H1 (cell line): ENCODE results near the gene TRIM65. TPM values are rescaled to one million over a fixed set of nuclear protein-coding genes. Genes with fewer than 3 reads are reported as not detected.

Experiments used
- CTCF ChIA-PET: fragments of 300-600 bp; sonication (Branson Sonifier 250); formaldehyde crosslinking; loops from one replicate; lab custom pipeline; 2021; ENCODE audit not compliant: partially characterized antibody; lab: Charles Lee
- POLR2A ChIA-PET: fragments of 300-600 bp; sonication (Branson Sonifier 250); formaldehyde crosslinking; loops from one replicate; lab custom pipeline; 2021; ENCODE audit warnings: inconsistent platforms; ENCODE audit not compliant: partially characterized antibody; lab: Charles Lee
- DNase-seq, 2 experiments: peaks; one replicate each; pipeline versions ENCODE4 v3.0.0 to v3.0.0-alpha.2; 2010 to 2022; ENCODE audit warnings: low spot score in 2 of 2, low read depth in 1 of 2, mixed read lengths in 1 of 2
- FAIRE-seq: peaks from 2 replicates; lab custom pipeline; 2011; peaks lifted over from hg19 to GRCh38; lab: Jason Lieb, UNC
- H2AFZ ChIP-seq: 2 replicates; pipeline ENCODE4 v1.8.1; 2012; ENCODE audit warnings: low read length, inconsistent platforms
- H2AK5ac ChIP-seq: 2 replicates; pipeline ENCODE4 v1.6.1; 2013; ENCODE audit warnings: low read depth, low read length
- H2BK120ac ChIP-seq: replicated peaks from 2 replicates; pipeline ENCODE3; 2013; ENCODE audit warnings: low read depth, low read length, inconsistent platforms
- H2BK12ac ChIP-seq: 2 replicates; pipeline ENCODE4 v1.6.1; 2013; ENCODE audit warnings: low read depth, low read length
- H2BK15ac ChIP-seq: 2 replicates; pipeline ENCODE4 v1.6.1; 2013; ENCODE audit warnings: low read length
- H2BK20ac ChIP-seq: 2 replicates; pipeline ENCODE4 v1.6.1; 2013; ENCODE audit warnings: low read length
- H2BK5ac ChIP-seq: 2 replicates; pipeline ENCODE4 v1.6.1; 2013; ENCODE audit warnings: low read depth, low read length
- H3K14ac ChIP-seq: 2 replicates; pipeline ENCODE4 v1.6.1; 2013; ENCODE audit warnings: inconsistent platforms; ENCODE audit not compliant: insufficient read length
- H3K18ac ChIP-seq: 2 replicates; pipeline ENCODE4 v1.6.1; 2013; ENCODE audit warnings: low read length; ENCODE audit errors: extremely low read depth
- H3K23ac ChIP-seq: 2 replicates; pipeline ENCODE4 v1.6.1; 2013; ENCODE audit warnings: inconsistent platforms; ENCODE audit not compliant: insufficient read length
- H3K23me2 ChIP-seq: 2 replicates; pipeline ENCODE4 v1.6.1; 2013; ENCODE audit warnings: low read depth, low read length
- H3K27ac ChIP-seq: 2 replicates; pipeline ENCODE4 v1.6.1; 2011; ENCODE audit warnings: low read depth, low read length, inconsistent platforms
- H3K27me3 ChIP-seq, 4 experiments: replicated peaks in 1 of 4; 1 replicate in 1 of 4; 2 replicates in 3 of 4; pipeline versions ENCODE4 v1.6.1 to v1.8.1; 2011 to 2013; ENCODE audit warnings: low read length in 3 of 4, mild to moderate bottlenecking in 3 of 4, inconsistent platforms in 2 of 4, mixed read lengths in 2 of 4, moderate library complexity in 1 of 4; ENCODE audit not compliant: control insufficient read depth in 3 of 4, insufficient read depth in 3 of 4; ENCODE audit errors: extremely low read depth in 1 of 4
- H3K36me3 ChIP-seq, 4 experiments: 2 replicates each; pipeline versions ENCODE4 v1.6.1 to v1.8.1; 2011 to 2013; ENCODE audit warnings: mild to moderate bottlenecking in 4 of 4, low read length in 3 of 4, moderate library complexity in 2 of 4, control low read depth in 1 of 4, inconsistent platforms in 1 of 4; ENCODE audit not compliant: insufficient read depth in 4 of 4, control insufficient read depth in 2 of 4
- H3K4ac ChIP-seq: replicated peaks from 2 replicates; pipeline ENCODE3; 2013; ENCODE audit warnings: low read length, low read depth, mixed read lengths, inconsistent platforms; ENCODE audit not compliant: insufficient read length
- H3K4me1 ChIP-seq, 4 experiments: replicated peaks in 1 of 4; 1 replicate in 1 of 4; 2 replicates in 3 of 4; pipeline versions ENCODE4 v1.6.1 to v1.8.1; 2011 to 2013; ENCODE audit warnings: low read length in 3 of 4, inconsistent platforms in 2 of 4, mixed read lengths in 1 of 4; ENCODE audit not compliant: insufficient read depth in 4 of 4, control insufficient read depth in 3 of 4
- H3K4me2 ChIP-seq, 2 experiments: 2 replicates each; pipeline versions ENCODE4 v1.6.1 to v1.8.1; 2011 to 2013; ENCODE audit warnings: low read depth in 2 of 2, low read length in 2 of 2, control low read depth in 1 of 2, inconsistent platforms in 1 of 2, mild to moderate bottlenecking in 1 of 2; ENCODE audit not compliant: insufficient read depth in 1 of 2
- H3K4me3 ChIP-seq, 4 experiments: fragments of 200-600, 300-600 bp in 1 of 4; sonication (generic), shearing (Covaris generic), sonication (Bioruptor Twin) in 1 of 4; 2 replicates each; pipeline versions ENCODE4 v1.5.1 to v1.8.1; 2011 to 2016; ENCODE audit warnings: low read length in 4 of 4, low read depth in 3 of 4, control low read depth in 2 of 4, inconsistent platforms in 2 of 4, mild to moderate bottlenecking in 2 of 4, mixed read lengths in 1 of 4, moderate library complexity in 1 of 4; ENCODE audit not compliant: insufficient read depth in 2 of 4; ENCODE audit errors: extremely low read depth in 1 of 4
- H3K56ac ChIP-seq: replicated peaks from 2 replicates; pipeline ENCODE3; 2013; ENCODE audit warnings: low read depth, mild to moderate bottlenecking, mixed read lengths, low read length, inconsistent platforms; ENCODE audit not compliant: insufficient read length
- H3K79me1 ChIP-seq: 2 replicates; pipeline ENCODE4 v1.6.1; 2013; ENCODE audit warnings: low read depth, low read length, control low read depth
- H3K79me2 ChIP-seq, 2 experiments: 2 replicates each; pipeline versions ENCODE4 v1.6.1 to v1.8.1; 2012 to 2013; ENCODE audit warnings: low read length in 2 of 2, mild to moderate bottlenecking in 2 of 2, inconsistent platforms in 1 of 2; ENCODE audit not compliant: insufficient read depth in 2 of 2, control insufficient read depth in 1 of 2
- H3K9ac ChIP-seq, 4 experiments: replicated peaks in 1 of 4; 1 replicate in 1 of 4; 2 replicates in 3 of 4; pipeline versions ENCODE4 v1.6.1 to v1.8.1; 2011 to 2013; ENCODE audit warnings: low read depth in 3 of 4, low read length in 3 of 4, control low read depth in 2 of 4, mild to moderate bottlenecking in 2 of 4, moderate library complexity in 2 of 4, inconsistent platforms in 1 of 4; ENCODE audit errors: extremely low read depth in 1 of 4
- H3K9me3 ChIP-seq, 2 experiments: 2 replicates each; pipeline versions ENCODE4 v1.6.1 to v1.8.1; 2012 to 2013; ENCODE audit warnings: mild to moderate bottlenecking in 2 of 2, moderate library complexity in 2 of 2, control low read depth in 1 of 2, inconsistent platforms in 1 of 2, low read depth in 1 of 2, low read length in 1 of 2, mixed read lengths in 1 of 2; ENCODE audit not compliant: insufficient read depth in 2 of 2
- H4K20me1 ChIP-seq, 2 experiments: replicated peaks in 1 of 2; 2 replicates each; pipeline versions ENCODE3 to v1.8.1; 2011 to 2013; ENCODE audit warnings: inconsistent platforms in 2 of 2, low read length in 2 of 2, mild to moderate bottlenecking in 1 of 2; ENCODE audit not compliant: insufficient read depth in 2 of 2, control insufficient read depth in 1 of 2
- H4K5ac ChIP-seq: 2 replicates; pipeline ENCODE4 v1.6.1; 2013; ENCODE audit warnings: low read length, low read depth, mixed read lengths, inconsistent platforms; ENCODE audit not compliant: insufficient read length
- H4K8ac ChIP-seq: 2 replicates; pipeline ENCODE4 v1.8.0; 2013; ENCODE audit warnings: mild to moderate bottlenecking, moderate library complexity, low read length, inconsistent platforms; ENCODE audit not compliant: insufficient read depth; ENCODE audit errors: extremely low read depth
- H4K91ac ChIP-seq: replicated peaks from 2 replicates; pipeline ENCODE3; 2013; ENCODE audit warnings: low read length, mixed read lengths, inconsistent platforms; ENCODE audit not compliant: insufficient read length
- HDAC6 ChIP-seq: IDR thresholded peaks from one replicate; pipeline ENCODE4 v1.7.1; 2012; ENCODE audit warnings: low read depth, mild to moderate bottlenecking, inconsistent platforms, low read length, moderate library complexity
- POLR2A ChIP-seq, 2 experiments: IDR thresholded peaks; 1 replicate in 1 of 2; 2 replicates in 1 of 2; pipeline ENCODE4 v1.6.1; 2011; ENCODE audit warnings: low read depth in 2 of 2, low read length in 2 of 2, mild to moderate bottlenecking in 2 of 2; ENCODE audit errors: control extremely low read depth in 1 of 2
- SUZ12 ChIP-seq: fragments of 200-600 bp; sonication (generic); IDR thresholded peaks from 2 replicates; pipeline ENCODE4 v1.6.1; 2012; ENCODE audit warnings: mild to moderate bottlenecking, inconsistent platforms, low read length, moderate library complexity, mixed read lengths
- ZNF274 ChIP-seq: IDR thresholded peaks from 2 replicates; pipeline ENCODE4 v1.7.0; 2012; ENCODE audit warnings: low read length, borderline replicate concordance; ENCODE audit errors: extremely low read depth
- WGBS, 2 experiments: shearing (Covaris generic) in 1 of 2; methylation state at CpG; one replicate each; pipeline versions ENCODE4 v1.1.6 to v1.1.7; 2013 to 2015; ENCODE audit warnings: low lambda C conversion rate in 2 of 2, mixed read lengths in 2 of 2, inconsistent platforms in 1 of 2, low coverage in 1 of 2, missing lambda C conversion rate in 1 of 2; ENCODE audit not compliant: insufficient replicate concordance in 2 of 2, insufficient coverage in 1 of 2, insufficient read length in 1 of 2; ENCODE audit errors: extremely low coverage in 1 of 2, missing lambda C conversion rate in 1 of 2; 5-methylcytosine and 5-hydroxymethylcytosine counted together
- polyA plus RNA-seq, 7 experiments: library from polyadenylated mRNA; depleted of rRNA in 3 of 7; stranded (reverse) in 5 of 7; unstranded in 2 of 7; fragments of >200 nt in 5 of 7; fragments of 200-250 nt in 2 of 7; gene quantifications; 1 replicate in 5 of 7; 2 replicates in 1 of 7; 4 replicates in 1 of 7; pipeline versions ENCODE4 v1.2.1 to v1.2.3, GENCODE V29; 2011 to 2013; ENCODE audit warnings: missing spikeins in 2 of 7, mixed read lengths in 2 of 7
- total RNA-seq: library from RNA; stranded (reverse); fragmentation: NEBNext Ultra II Directional; extraction: Animal tissue kit (Norgen Biotek cat#: 25700); gene quantifications from 2 replicates; pipeline ENCODE4 v1.2.1, GENCODE V29; 2021
- TF ChIP-seq, protein P1 (sequence below): IDR thresholded peaks from 2 replicates; pipeline ENCODE4 v1.6.1; 2011; ENCODE audit warnings: low read depth, mild to moderate bottlenecking, low read length; ENCODE audit not compliant: insufficient read depth
- TF ChIP-seq, protein P2 (sequence below), 3 experiments: IDR thresholded peaks; 1 replicate in 2 of 3; 2 replicates in 1 of 3; pipeline versions ENCODE4 v1.5.1 to v1.6.1; 2011; ENCODE audit warnings: low read length in 3 of 3, mild to moderate bottlenecking in 3 of 3, inconsistent platforms in 2 of 3, low read depth in 1 of 3, moderate library complexity in 1 of 3; ENCODE audit not compliant: insufficient read depth in 1 of 3; ENCODE audit errors: control extremely low read depth in 1 of 3

Gene TRIM65
- total and polyA plus RNA-seq, 2 of the 8 experiments (the other 6 are each of a cell fraction or from before 2014, with no cell fraction given) = 21.2 to 48.6 TPM

DNA sequence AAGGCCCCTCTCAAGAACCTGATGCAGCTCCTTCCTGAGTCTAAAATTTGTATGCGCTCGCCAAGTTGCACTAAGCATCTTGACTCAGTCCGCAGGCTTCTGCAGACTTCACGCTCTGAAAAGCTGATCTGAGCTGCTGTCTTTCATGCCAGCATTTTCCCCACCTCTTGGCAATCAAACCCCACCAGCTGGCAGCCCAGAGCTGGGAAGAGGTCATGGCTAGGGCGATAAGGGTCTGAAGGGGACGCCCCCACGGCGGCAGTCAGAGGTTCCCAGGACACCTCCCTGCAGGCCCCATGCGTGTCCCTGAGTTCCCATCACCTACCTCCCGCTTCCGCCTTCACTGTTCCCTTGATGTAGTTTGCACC lies 47.5 kb downstream of the TRIM65 start:
- H3K9ac ChIP-seq = no peak overlapping the region
- no peak overlapping the region for H2BK5ac ChIP-seq
- H3K18ac ChIP-seq = no peak overlapping the region
- peaks cover 7 to 36% (median 28%) of the 10 kb centered on the region in 4 experiments for H3K36me3 ChIP-seq
- H4K20me1 ChIP-seq = peaks cover 4 to 5% of the 10 kb centered on the region in 2 experiments
- H3K4me2 ChIP-seq = no peak overlapping the region
- H3K27ac ChIP-seq = no peak overlapping the region
- DNase-seq = no peak
- H2AFZ ChIP-seq = no peak overlapping the region
- H3K79me2 ChIP-seq = peaks cover under 1 to 4% of the 10 kb centered on the region in 2 experiments; a peak in 3 of 4 replicates
- H2BK120ac ChIP-seq = no peak overlapping the region
- H3K27me3 ChIP-seq = no peaks in the 10 kb centered on the region
- H3K4me3 ChIP-seq = no peak overlapping the region
- no peak overlapping the region for H3K4ac ChIP-seq
- H3K14ac ChIP-seq = no peak overlapping the region
- H3K79me1 ChIP-seq = peaks cover 6% of the 10 kb centered on the region; the same call in 1 of the 2 replicates
- no peak overlapping the region for H2AK5ac ChIP-seq
- CTCF ChIA-PET = interaction anchor here (0.9 to 27.2 kb wide), 9 partner anchors 9 to 90 kb away, joined by 3 to 563 read pairs (median 4); partner anchors contain the start of gene WBP2
- no peak for TF ChIP-seq SUZ12
- TF ChIP-seq, protein P1, sequence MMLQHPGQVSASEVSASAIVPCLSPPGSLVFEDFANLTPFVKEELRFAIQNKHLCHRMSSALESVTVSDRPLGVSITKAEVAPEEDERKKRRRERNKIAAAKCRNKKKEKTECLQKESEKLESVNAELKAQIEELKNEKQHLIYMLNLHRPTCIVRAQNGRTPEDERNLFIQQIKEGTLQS = no peak
- no peak for TF ChIP-seq ZNF274
- TF ChIP-seq, protein P2, sequence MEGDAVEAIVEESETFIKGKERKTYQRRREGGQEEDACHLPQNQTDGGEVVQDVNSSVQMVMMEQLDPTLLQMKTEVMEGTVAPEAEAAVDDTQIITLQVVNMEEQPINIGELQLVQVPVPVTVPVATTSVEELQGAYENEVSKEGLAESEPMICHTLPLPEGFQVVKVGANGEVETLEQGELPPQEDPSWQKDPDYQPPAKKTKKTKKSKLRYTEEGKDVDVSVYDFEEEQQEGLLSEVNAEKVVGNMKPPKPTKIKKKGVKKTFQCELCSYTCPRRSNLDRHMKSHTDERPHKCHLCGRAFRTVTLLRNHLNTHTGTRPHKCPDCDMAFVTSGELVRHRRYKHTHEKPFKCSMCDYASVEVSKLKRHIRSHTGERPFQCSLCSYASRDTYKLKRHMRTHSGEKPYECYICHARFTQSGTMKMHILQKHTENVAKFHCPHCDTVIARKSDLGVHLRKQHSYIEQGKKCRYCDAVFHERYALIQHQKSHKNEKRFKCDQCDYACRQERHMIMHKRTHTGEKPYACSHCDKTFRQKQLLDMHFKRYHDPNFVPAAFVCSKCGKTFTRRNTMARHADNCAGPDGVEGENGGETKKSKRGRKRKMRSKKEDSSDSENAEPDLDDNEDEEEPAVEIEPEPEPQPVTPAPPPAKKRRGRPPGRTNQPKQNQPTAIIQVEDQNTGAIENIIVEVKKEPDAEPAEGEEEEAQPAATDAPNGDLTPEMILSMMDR (IDR thresholded peaks at IDR 0.05; ENCODE audit: control extremely low read depth in 1 of 3, insufficient read depth in 1 of 3, low read depth in 1 of 3, low read length in 3 of 3) = no peak
- no peak for TF ChIP-seq HDAC6
- no peak for TF ChIP-seq POLR2A (IDR thresholded peaks at IDR 0.05; ENCODE audit: control extremely low read depth in 1 of 2, low read depth in 2 of 2, low read length in 2 of 2)
- no peak overlapping the region for H4K8ac ChIP-seq
- H3K23ac ChIP-seq = no peak overlapping the region
- no peak overlapping the region for H4K5ac ChIP-seq
- no peak overlapping the region for H3K56ac ChIP-seq
- no peak overlapping the region for H2BK20ac ChIP-seq
- H2BK15ac ChIP-seq = no peak overlapping the region
- no peak for FAIRE-seq
- no peak overlapping the region for H2BK12ac ChIP-seq
- no peak overlapping the region for H4K91ac ChIP-seq
- POLR2A ChIA-PET = interaction anchor here (0.7 to 2.7 kb wide), 10 partner anchors 9 to 160 kb away, joined by 3 to 8 read pairs (median 3); partner anchors contain the start of genes MRPL38 and TRIM47
- WGBS, 2 experiments = 98% methylated on average over 11 of the region's 11 CpGs; no CpG with 5 or more reads in 1 of the 2 experiments
- H3K9me3 ChIP-seq = no peaks in the 10 kb centered on the region
- no peaks in the 10 kb centered on the region for H3K23me2 ChIP-seq
- H3K4me1 ChIP-seq = peaks cover 0 to 10% (median 6%) of the 10 kb centered on the region in 4 experiments; a peak in 5 of 7 replicates
